Body of pancreas (tissue), 4 donors: ENCODE results near the gene PITPNM2. TPM values are rescaled to one million over a fixed set of nuclear protein-coding genes. Genes with fewer than 3 reads are reported as not detected.
"Not testable (repeated sequence)": the region's sequence is repeated elsewhere in the genome, so short reads cannot be mapped to it uniquely, and the experiment has no call there.

Experiments
- ATAC-seq: fragments of 150-250 bp; one replicate; pipeline ENCODE4 v1.9.1; 2016
- DNase-seq, 4 donors: peaks; one replicate each; pipeline ENCODE4 v3.0.0-alpha.2; 2019
- H3K27ac ChIP-seq, 4 donors: fragments of 200-600 bp; sonication (generic); 1 replicate in 3 of 4; 2 replicates in 1 of 4; pipeline versions ENCODE4 v1.5.1 to v1.6.1; 2016 to 2019; ENCODE audit warnings: mild to moderate bottlenecking in 1 of 4, mixed read lengths in 1 of 4, moderate library complexity in 1 of 4
- H3K27me3 ChIP-seq, 2 donors: fragments of 200-600 bp; sonication (generic); one replicate each; pipeline ENCODE4 v1.6.0; 2016; ENCODE audit warnings: mild to moderate bottlenecking in 1 of 2
- H3K36me3 ChIP-seq, 2 donors: fragments of 200-600 bp; sonication (generic); replicated peaks in 1 of 2; 2 replicates each; pipeline ENCODE4 v1.5.1; 2016; ENCODE audit warnings: low read depth in 2 of 2; ENCODE audit not compliant: insufficient read depth in 1 of 2
- H3K4me1 ChIP-seq: fragments of 200-600 bp; sonication (generic); one replicate; pipeline ENCODE4 v1.6.0; 2016
- H3K4me3 ChIP-seq, 2 donors: fragments of 200-600 bp; sonication (generic); 1 replicate in 1 of 2; 2 replicates in 1 of 2; pipeline ENCODE4 v1.5.1; 2016 to 2019
- H3K9me3 ChIP-seq, 3 donors: fragments of 200-600 bp; sonication (generic); 1 replicate in 2 of 3; 2 replicates in 1 of 3; pipeline ENCODE4 v1.5.1; 2016
- POLR2A ChIP-seq, 3 donors: fragments of 450-650 bp; IDR thresholded peaks; one replicate each; pipeline ENCODE4 v1.6.1; 2016; ENCODE audit warnings: antibody characterized with exemption in 3 of 3, mild to moderate bottlenecking in 2 of 3
- WGBS, 2 donors: methylation state at CpG; one replicate each; pipeline ENCODE4 v1.1.5; 2017; 5-methylcytosine and 5-hydroxymethylcytosine counted together
- intact Hi-C: fragments of 100-400 bp; cut with DNase I; formaldehyde crosslinking; loops from one replicate; pipeline ENCODE4 v1.15.1; 2023
- total RNA-seq, 2 donors: library from RNA; depleted of rRNA; stranded (reverse); fragments of >200 nt; gene quantifications; one replicate each; pipeline ENCODE4 v1.1.0, GENCODE V29; 2016
- TF ChIP-seq, protein P1 (sequence below), 7 experiments: fragments of 450-650 bp in 4 of 7; fragments of 200-600 bp in 3 of 7; sonication (generic) in 3 of 7; IDR thresholded peaks; one replicate each; pipeline ENCODE4 v1.5.1; 2016 to 2019; ENCODE audit warnings: antibody characterized with exemption in 7 of 7

The PITPNM2 gene
- total RNA-seq, 2 donors from 2014 or later: 3.6 to 7.6 TPM

DNA sequence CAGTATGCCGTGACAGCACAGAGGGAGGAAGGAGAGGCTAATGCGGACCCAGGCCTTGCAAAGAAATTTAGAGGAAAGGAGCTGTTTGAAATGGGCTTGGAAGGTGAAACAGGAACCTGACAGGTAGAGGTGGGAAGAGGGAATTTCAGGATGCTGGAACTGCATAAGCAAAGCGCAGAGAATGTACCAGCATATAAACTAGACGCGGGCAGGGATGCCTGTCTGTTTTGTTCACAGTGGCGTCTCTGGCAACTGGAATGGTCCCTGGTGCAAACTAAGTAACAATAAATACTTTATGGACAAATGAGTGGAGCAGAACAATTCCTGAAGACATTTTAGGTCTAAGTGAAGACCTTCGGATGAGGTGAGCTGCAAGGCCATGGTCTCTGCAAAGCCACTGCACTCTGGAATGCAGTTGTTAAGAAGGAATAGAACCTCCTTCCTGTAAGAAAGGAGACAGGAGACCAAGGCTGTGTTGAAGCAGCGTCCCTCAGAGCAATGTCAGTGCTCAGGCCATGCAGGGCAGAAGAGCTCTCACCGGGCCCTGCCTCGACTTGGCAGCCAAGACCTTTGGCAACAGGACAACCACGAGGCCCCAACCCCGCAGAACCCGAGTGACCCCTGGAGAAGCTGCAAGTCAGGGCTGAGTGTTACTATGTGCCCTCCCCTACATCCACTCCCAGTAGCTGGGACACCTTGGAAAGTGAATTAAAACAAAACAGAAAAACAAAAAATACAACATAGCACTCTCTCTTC, 42.8 kb downstream of the PITPNM2 start:
- no peak overlapping the region for H3K4me3 ChIP-seq
- peak overlapping the region in 1 of 4 donors; percentile 11 for H3K27ac ChIP-seq
- ATAC-seq (no peak), DNase-seq (no peak)
- no peaks in the 10 kb centered on the region for H3K4me1 ChIP-seq
- H3K9me3 ChIP-seq: no peaks in the 10 kb centered on the region
- TF ChIP-seq POLR2A (IDR thresholded peaks at IDR 0.05): no peak
- TF ChIP-seq, protein P1, sequence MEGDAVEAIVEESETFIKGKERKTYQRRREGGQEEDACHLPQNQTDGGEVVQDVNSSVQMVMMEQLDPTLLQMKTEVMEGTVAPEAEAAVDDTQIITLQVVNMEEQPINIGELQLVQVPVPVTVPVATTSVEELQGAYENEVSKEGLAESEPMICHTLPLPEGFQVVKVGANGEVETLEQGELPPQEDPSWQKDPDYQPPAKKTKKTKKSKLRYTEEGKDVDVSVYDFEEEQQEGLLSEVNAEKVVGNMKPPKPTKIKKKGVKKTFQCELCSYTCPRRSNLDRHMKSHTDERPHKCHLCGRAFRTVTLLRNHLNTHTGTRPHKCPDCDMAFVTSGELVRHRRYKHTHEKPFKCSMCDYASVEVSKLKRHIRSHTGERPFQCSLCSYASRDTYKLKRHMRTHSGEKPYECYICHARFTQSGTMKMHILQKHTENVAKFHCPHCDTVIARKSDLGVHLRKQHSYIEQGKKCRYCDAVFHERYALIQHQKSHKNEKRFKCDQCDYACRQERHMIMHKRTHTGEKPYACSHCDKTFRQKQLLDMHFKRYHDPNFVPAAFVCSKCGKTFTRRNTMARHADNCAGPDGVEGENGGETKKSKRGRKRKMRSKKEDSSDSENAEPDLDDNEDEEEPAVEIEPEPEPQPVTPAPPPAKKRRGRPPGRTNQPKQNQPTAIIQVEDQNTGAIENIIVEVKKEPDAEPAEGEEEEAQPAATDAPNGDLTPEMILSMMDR (IDR thresholded peaks at IDR 0.05): no peak
- no peaks in the 10 kb centered on the region for H3K27me3 ChIP-seq
- H3K36me3 ChIP-seq: no peaks in the 10 kb centered on the region
- 82 to 83% methylated on average over 13 of the region's 13 CpGs for WGBS, 2 donors
- intact Hi-C loops: no loop called here

DNA sequence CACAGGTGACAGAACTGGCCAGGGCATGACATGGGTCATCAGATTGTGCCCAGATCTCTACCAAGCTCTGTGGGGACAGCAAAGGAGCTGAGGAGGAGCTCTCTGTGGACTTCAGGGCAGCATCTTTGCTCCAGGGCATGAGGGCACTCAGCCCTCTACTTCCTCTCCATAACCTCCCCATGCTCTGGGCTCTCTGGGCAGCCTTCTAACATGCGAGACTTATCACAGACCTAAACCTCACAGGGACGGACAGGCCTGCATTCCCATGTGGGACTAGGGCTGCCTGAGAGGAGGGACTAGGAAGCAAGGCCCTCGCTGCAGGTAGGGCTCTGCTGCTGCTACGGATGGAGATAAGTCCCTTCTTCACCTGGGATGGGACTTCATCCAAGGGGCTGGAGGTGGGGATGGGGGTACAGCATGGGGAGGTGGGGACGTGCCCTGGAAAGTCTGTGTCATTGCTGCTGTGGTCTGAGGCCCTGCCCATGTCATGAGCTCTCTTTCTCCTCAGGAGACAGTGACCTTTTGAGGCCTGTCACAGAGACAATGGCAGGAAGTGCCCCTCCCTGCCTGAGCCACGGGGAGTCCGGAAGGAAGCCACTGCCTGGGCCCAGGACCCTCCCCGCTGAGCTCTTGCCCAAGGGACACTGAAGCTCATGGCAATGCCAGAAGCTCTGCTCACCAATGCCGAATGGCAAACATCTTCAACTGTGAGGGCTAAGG, 44.1 kb downstream of the PITPNM2 start:
- Histone ChIP-seq H3K4me1 (no peaks in the 10 kb centered on the region), H3K36me3 (no peaks in the 10 kb centered on the region), H3K9me3 (no peaks in the 10 kb centered on the region), H3K27ac (peak overlapping the region in 2 of 4 donors; percentile 14 to 53), H3K4me3 (no peak overlapping the region), H3K27me3 (no peaks in the 10 kb centered on the region)
- intact Hi-C loops: no loop called here
- ATAC-seq (no peak), DNase-seq (no peak)
- no peak for TF ChIP-seq POLR2A (IDR thresholded peaks at IDR 0.05)
- TF ChIP-seq, protein P1 (IDR thresholded peaks at IDR 0.05): no peak
- 71 to 100% methylated on average over 2 to 9 of the region's 9 CpGs for WGBS, 2 donors

DNA sequence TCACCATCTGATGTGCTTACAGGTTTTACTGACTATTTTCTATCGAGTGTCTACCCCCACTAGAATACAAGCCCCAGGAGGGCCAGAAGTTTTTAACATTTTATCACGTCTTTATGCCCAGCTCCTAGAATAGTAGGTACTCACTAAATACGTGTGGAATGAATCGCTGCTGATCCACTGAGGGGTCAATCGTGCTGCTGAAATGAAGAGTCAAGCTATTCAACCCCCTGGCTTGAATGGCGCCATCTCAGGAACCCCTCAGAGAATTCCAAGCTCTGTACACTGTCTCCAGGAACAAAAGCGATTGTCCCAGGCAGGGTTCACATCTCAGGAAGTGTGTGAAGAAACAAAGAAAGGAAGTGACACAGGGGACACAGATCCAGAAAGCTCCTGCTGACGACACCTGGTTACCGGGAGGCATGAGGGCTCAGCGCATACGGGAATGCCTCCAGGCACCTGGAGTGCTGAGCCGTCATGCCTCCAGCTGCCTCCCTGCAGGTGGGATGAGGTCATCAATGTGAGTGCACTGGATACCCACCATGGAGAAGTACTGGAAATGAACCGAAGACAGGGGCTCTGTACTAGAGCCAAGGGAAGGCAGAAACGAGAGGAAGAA, 45.6 kb downstream of the PITPNM2 start:
- Histone ChIP-seq H3K9me3 (no peaks in the 10 kb centered on the region), H3K36me3 (no peaks in the 10 kb centered on the region), H3K27me3 (no peaks in the 10 kb centered on the region), H3K4me1 (no peaks in the 10 kb centered on the region), H3K27ac (peak overlapping the region in 2 of 4 donors; percentile 19 to 21), H3K4me3 (no peak overlapping the region)
- DNase-seq (no peak), ATAC-seq (no peak)
- intact Hi-C loops: no loop called here
- TF ChIP-seq, protein P1 (IDR thresholded peaks at IDR 0.05): no peak
- no peak for TF ChIP-seq POLR2A (IDR thresholded peaks at IDR 0.05)
- WGBS, 2 donors: 77 to 86% methylated on average over 13 to 14 of the region's 14 CpGs

DNA sequence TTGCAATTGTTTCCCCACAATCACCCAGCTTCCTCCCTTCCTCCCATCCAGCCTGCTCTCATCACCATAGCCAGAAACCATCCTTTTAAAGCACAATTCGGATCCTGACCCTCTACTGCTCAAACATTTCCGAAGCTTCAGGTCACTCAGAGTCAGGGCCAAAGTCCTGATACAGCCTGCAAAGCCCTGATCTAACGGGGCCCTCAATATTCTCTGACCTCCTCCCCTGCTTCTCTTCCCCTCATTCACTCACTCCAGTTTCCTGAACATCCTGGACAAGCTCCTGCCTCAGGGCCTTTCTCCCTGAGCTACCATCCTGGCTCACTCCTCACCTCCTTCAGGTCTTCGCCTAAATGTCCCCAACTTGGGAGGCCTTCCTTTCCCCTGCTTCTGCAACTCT, 46.1 kb downstream of the PITPNM2 start:
- intact Hi-C loops: no loop called here
- Histone ChIP-seq H3K27ac (peak overlapping the region in 1 of 4 donors; percentile 2), H3K36me3 (no peaks in the 10 kb centered on the region), H3K27me3 (no peaks in the 10 kb centered on the region), H3K4me3 (no peak overlapping the region), H3K9me3 (no peaks in the 10 kb centered on the region), H3K4me1 (no peaks in the 10 kb centered on the region)
- ATAC-seq (no peak), DNase-seq (no peak)
- TF ChIP-seq POLR2A (IDR thresholded peaks at IDR 0.05): no peak
- TF ChIP-seq, protein P1 (IDR thresholded peaks at IDR 0.05): no peak
- 84 to 88% methylated on average over 4 of the region's 4 CpGs for WGBS, 2 donors

DNA sequence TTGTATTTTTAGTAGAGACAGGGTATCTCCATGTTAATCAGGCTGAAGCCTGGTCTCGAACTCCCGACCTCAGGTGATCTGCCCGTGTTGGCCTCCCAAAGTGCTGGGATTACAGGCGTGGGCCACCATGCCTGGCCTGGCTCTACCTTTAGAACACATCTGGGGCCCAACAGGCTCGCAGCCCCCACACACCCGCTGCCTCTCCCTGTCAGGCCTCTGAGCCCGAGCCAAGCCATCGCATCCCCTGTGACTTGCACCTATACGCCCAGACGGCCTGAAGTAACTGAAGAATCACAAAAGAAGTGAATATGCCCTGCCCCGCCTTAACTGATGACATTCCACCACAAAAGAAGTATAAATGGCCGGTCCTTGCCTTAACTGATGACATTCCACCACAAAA, 46.8 kb downstream of the PITPNM2 start:
- H3K4me3 ChIP-seq, H3K4me1 ChIP-seq, H3K36me3 ChIP-seq, H3K27me3 ChIP-seq, DNase-seq, ATAC-seq, intact Hi-C loops, H3K9me3 ChIP-seq, H3K27ac ChIP-seq: not testable (repeated sequence)
- WGBS, 2 donors: 89 to 91% methylated on average over 5 to 12 of the region's 12 CpGs
